Measurements from ENCODE around the gene ZC3H13. TPM values are rescaled to one million over a fixed set of nuclear protein-coding genes. Genes with fewer than 3 reads are reported as not detected.
"Not testable (repeated sequence)": the region's sequence is repeated elsewhere in the genome, so short reads cannot be mapped to it uniquely, and the experiment has no call there.

The ZC3H13 gene
- total and polyA plus RNA-seq, 12 donors, result 11.2 to 43.9 (median 24.5) TPM

DNA sequence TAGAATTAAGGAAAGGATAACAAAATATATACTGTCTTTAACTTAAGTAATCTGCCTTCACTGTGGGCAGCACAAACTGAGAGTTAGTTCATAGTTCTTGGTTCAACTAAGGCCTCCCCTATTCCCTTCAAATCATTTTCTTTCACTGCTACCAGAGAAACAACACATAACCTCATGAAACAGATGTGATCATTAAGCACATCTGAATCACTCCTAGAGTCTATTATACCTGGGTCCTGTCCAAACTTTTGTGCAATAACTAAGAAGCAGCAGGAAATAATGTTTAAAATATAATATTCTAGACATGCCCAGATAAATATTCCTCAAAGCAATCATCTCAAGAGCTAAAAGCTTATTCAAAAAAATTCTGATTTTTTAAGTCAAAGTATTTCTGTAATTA, 62.9 kb downstream of the ZC3H13 start:
- Histone ChIP-seq H3K4me3 (no peak overlapping the region), H3K4me1 (replicated peaks in 1 of 2) (peaks cover 0 to 18% of the 10 kb centered on the region in 2 donors), H3K36me3 (replicated peaks in 1 of 2) (peaks cover 0 to 21% of the 10 kb centered on the region in 2 donors), H3K27ac (no peak overlapping the region), H3K27me3 (no peaks in the 10 kb centered on the region), H3K9me3 (replicated peaks in 1 of 3) (no peaks in the 10 kb centered on the region)
- no peak for DNase-seq
- no peak for TF ChIP-seq POLR2A (IDR thresholded peaks at IDR 0.05)
- TF ChIP-seq, protein P1, sequence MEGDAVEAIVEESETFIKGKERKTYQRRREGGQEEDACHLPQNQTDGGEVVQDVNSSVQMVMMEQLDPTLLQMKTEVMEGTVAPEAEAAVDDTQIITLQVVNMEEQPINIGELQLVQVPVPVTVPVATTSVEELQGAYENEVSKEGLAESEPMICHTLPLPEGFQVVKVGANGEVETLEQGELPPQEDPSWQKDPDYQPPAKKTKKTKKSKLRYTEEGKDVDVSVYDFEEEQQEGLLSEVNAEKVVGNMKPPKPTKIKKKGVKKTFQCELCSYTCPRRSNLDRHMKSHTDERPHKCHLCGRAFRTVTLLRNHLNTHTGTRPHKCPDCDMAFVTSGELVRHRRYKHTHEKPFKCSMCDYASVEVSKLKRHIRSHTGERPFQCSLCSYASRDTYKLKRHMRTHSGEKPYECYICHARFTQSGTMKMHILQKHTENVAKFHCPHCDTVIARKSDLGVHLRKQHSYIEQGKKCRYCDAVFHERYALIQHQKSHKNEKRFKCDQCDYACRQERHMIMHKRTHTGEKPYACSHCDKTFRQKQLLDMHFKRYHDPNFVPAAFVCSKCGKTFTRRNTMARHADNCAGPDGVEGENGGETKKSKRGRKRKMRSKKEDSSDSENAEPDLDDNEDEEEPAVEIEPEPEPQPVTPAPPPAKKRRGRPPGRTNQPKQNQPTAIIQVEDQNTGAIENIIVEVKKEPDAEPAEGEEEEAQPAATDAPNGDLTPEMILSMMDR (IDR thresholded peaks at IDR 0.05), result no peak
- intact Hi-C loops (cut with DNase I), result no loop called here

DNA sequence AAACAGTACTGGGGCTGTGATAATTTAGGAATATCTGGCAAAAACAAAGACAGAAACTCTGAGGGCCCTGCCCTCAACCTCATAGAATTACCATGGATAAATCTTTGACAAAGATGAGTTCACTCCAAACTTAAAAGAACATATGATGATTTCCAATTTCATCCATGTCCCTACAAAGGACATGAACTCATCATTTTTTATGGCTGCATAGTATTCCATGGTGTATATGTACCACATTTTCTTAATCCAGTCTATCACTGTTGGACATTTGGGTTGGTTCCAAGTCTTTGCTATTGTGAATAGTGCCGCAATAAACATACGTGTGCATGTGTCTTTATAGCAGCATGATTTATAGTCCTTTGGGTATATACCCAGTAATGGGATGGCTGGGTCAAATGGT, 71.4 kb downstream of the ZC3H13 start:
- WGBS, 4 donors, result no CpG with 5 or more reads among the region's 2 CpGs
- H3K4me3 ChIP-seq; H3K9me3 ChIP-seq (replicated peaks in 1 of 3); DNase-seq; H3K36me3 ChIP-seq (replicated peaks in 1 of 2); H3K4me1 ChIP-seq (replicated peaks in 1 of 2); H3K27ac ChIP-seq; H3K27me3 ChIP-seq; intact Hi-C loops (cut with DNase I): not testable (repeated sequence)

DNA sequence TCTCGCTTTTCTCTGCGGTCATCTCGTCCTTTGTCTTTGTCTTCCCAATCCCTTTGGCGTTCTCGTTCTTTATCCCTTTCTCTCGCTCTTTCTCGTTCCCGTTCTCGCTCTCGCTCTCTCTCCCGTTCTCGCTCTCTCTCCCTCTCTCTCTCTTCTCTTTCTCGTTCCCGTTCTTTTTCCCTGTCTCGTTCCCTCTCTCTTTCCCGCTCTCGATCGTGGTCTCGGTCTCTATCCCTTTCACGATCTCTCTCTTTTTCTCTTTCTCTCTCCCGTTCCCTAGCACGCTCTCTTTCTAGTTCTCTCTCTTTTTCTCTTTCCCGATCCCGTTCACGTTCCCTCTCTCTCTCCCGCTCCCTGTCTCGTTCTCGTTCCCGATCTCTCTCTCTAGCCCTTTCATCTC, 77.2 kb downstream of the ZC3H13 start:
- TF ChIP-seq, protein P1 (IDR thresholded peaks at IDR 0.05), result no peak
- TF ChIP-seq POLR2A (IDR thresholded peaks at IDR 0.05), result no peak
- peaks cover 0 to 18% of the 10 kb centered on the region in 2 donors for H3K36me3 ChIP-seq (replicated peaks in 1 of 2)

DNA sequence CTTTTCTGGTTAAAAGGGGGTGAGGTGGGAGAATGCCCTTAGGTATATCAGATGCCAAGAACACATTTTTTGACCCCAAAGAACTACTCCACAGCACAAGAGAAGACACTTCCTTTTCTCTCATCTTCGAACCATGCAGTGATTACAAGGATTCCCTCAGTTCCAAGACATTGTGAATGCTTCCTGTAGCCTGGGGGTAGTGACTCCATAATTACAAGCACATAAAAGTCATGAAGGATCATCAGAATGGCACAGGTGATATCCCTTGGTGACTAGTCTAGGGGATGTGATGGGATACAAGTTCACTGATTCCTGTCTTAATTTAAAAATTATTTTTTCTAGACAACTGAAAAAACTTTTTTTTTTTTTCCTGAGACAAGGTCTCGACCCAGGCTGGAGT, 78.0 kb downstream of the ZC3H13 start:
- Histone ChIP-seq H3K4me3 (no peak overlapping the region), H3K4me1 (replicated peaks in 1 of 2) (no peaks in the 10 kb centered on the region), H3K36me3 (replicated peaks in 1 of 2) (peaks cover 0 to 26% of the 10 kb centered on the region in 2 donors), H3K27me3 (no peaks in the 10 kb centered on the region), H3K27ac (no peak overlapping the region), H3K9me3 (replicated peaks in 1 of 3) (no peaks in the 10 kb centered on the region)
- no peak for TF ChIP-seq POLR2A (IDR thresholded peaks at IDR 0.05)
- TF ChIP-seq, protein P1 (IDR thresholded peaks at IDR 0.05), result no peak
- WGBS, 4 donors, result 93 to 98% (median 96%) methylated on average over 2 of the region's 2 CpGs
- DNase-seq, result no peak
- intact Hi-C loops (cut with DNase I), result no loop called here

More for the DNA sequence above, 77.2 kb downstream of the ZC3H13 start:
- Histone ChIP-seq H3K4me3 (no peak overlapping the region), H3K27ac (no peak overlapping the region), H3K27me3 (no peaks in the 10 kb centered on the region), H3K9me3 (replicated peaks in 1 of 3) (no peaks in the 10 kb centered on the region), H3K4me1 (replicated peaks in 1 of 2) (no peaks in the 10 kb centered on the region)
- DNase-seq, result no peak
- 98 to 99% (median 98%) methylated on average over 29 of the region's 29 CpGs for WGBS, 4 donors
- intact Hi-C loops (cut with DNase I), result no loop called here

DNA sequence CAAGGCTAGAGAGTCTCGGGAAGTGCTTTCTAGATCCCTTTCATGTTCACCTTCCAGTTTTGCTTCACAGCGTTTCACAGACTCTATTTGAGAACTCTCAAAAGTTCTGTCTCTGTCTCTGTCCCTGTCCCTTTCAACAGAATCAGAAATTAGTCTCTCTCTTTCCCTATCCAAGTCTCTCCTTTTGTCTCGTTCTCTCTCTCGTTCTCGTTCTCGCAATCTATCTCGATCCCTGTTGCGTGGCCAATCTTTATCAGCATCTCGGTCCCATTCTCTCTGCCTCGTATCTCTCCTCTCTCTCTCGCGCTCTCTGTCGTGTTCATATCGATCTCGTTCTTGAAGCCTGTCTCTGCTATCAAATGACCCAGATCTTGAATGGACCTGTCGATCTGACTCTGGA, 85.0 kb downstream of the ZC3H13 start:
- no peaks in the 10 kb centered on the region for H3K27me3 ChIP-seq
- TF ChIP-seq, protein P1 (IDR thresholded peaks at IDR 0.05), result no peak
- no peak for TF ChIP-seq POLR2A (IDR thresholded peaks at IDR 0.05)
- intact Hi-C loops (cut with DNase I), result no loop called here
- H3K4me1 ChIP-seq (replicated peaks in 1 of 2), result no peaks in the 10 kb centered on the region
- no peak overlapping the region for H3K4me3 ChIP-seq
- no peak overlapping the region for H3K27ac ChIP-seq
- peaks cover 0 to 55% of the 10 kb centered on the region in 2 donors for H3K36me3 ChIP-seq (replicated peaks in 1 of 2)
- H3K9me3 ChIP-seq (replicated peaks in 1 of 3), result no peaks in the 10 kb centered on the region
- WGBS, 4 donors, result 96 to 98% (median 96%) methylated on average over 16 of the region's 16 CpGs
- DNase-seq, result no peak

Data from adrenal gland (tissue), 12 donors.